GM23338 (cell line): ENCODE results near the gene PIK3CB. TPM values are rescaled to one million over a fixed set of nuclear protein-coding genes. Genes with fewer than 3 reads are reported as not detected.

Experiments
- ATAC-seq: fragments of 200-7000 bp; cut with Tn5 transposase; 3 replicates; pipeline ENCODE4 v1.9.1; 2020
- DNase-seq: peaks from one replicate; pipeline ENCODE4 v3.0.0-alpha.2; 2015; ENCODE audit warnings: low spot score
- H2AFZ ChIP-seq: fragments of 200-600 bp; sonication (generic); 2 replicates; pipeline ENCODE4 v1.8.0; 2016; ENCODE audit warnings: antibody characterized with exemption, mild to moderate bottlenecking, moderate library complexity
- H3F3A ChIP-seq: fragments of 200-600 bp; sonication (generic); replicated peaks from 2 replicates; pipeline ENCODE4 v1.8.0; 2017; ENCODE audit warnings: antibody characterized with exemption, mixed run types, low read depth
- H3K27ac ChIP-seq: fragments of 200-600 bp; sonication (generic); 2 replicates; pipeline ENCODE4 v1.6.1; 2016; ENCODE audit warnings: low read depth
- H3K27me3 ChIP-seq: fragments of 200-600 bp; sonication (generic); 2 replicates; pipeline ENCODE4 v1.8.0; 2016; ENCODE audit warnings: mild to moderate bottlenecking, mixed run types, moderate library complexity; ENCODE audit not compliant: insufficient read depth
- H3K36me3 ChIP-seq: fragments of 200-600 bp; sonication (generic); 2 replicates; pipeline ENCODE4 v1.8.0; 2016; ENCODE audit warnings: mild to moderate bottlenecking; ENCODE audit not compliant: insufficient read depth
- H3K4me1 ChIP-seq: fragments of 200-600 bp; sonication (generic); 2 replicates; pipeline ENCODE4 v1.8.0; 2016; ENCODE audit warnings: mild to moderate bottlenecking, moderate library complexity; ENCODE audit not compliant: insufficient read depth
- H3K4me2 ChIP-seq: fragments of 200-600 bp; sonication (generic); 2 replicates; pipeline ENCODE4 v1.7.1; 2017; ENCODE audit warnings: mixed run types
- H3K4me3 ChIP-seq: fragments of 200-600 bp; sonication (generic); 2 replicates; pipeline ENCODE4 v1.6.1; 2016; ENCODE audit warnings: mixed run types
- H3K79me2 ChIP-seq: fragments of 200-600 bp; sonication (generic); replicated peaks from 2 replicates; pipeline ENCODE4 v1.8.0; 2017; ENCODE audit warnings: mild to moderate bottlenecking; ENCODE audit not compliant: insufficient read depth
- H3K9me2 ChIP-seq: fragments of 200-600 bp; sonication (generic); 2 replicates; pipeline ENCODE4 v1.8.0; 2017; ENCODE audit not compliant: insufficient read depth
- H4K20me1 ChIP-seq: fragments of 200-600 bp; sonication (generic); replicated peaks from 2 replicates; pipeline ENCODE4 v1.8.0; 2017; ENCODE audit warnings: mild to moderate bottlenecking; ENCODE audit not compliant: insufficient read depth
- H3K27ac Mint-ChIP-seq: 2 replicates; pipeline ENCODE4 v1.8.0; 2020; ENCODE audit warnings: inconsistent platforms, mild to moderate bottlenecking, moderate library complexity, mixed read lengths
- H3K27me3 Mint-ChIP-seq: 3 replicates; pipeline ENCODE4 v1.8.0; 2022; ENCODE audit warnings: low read depth, mild to moderate bottlenecking, moderate library complexity, mixed read lengths, inconsistent platforms; ENCODE audit not compliant: insufficient read depth, poor library complexity
- H3K36me3 Mint-ChIP-seq: 3 replicates; pipeline ENCODE4 v1.8.0; 2021; ENCODE audit warnings: low read depth, mild to moderate bottlenecking, inconsistent platforms, moderate library complexity, mixed read lengths
- H3K4me1 Mint-ChIP-seq: 3 replicates; pipeline ENCODE4 v1.8.0; 2020; ENCODE audit warnings: mild to moderate bottlenecking, inconsistent platforms, mixed read lengths
- H3K4me3 Mint-ChIP-seq: 3 replicates; pipeline ENCODE4 v1.8.0; 2021; ENCODE audit warnings: moderate library complexity, mild to moderate bottlenecking, inconsistent platforms, mixed read lengths
- H3K9me3 Mint-ChIP-seq: 3 replicates; pipeline ENCODE4 v1.8.0; 2020; ENCODE audit warnings: moderate library complexity, mild to moderate bottlenecking, inconsistent platforms, mixed read lengths
- CREB1 ChIP-seq: fragments of 250-450 bp; sonication (Bioruptor Pico); IDR thresholded peaks from 2 replicates; pipeline ENCODE4 v1.5.0; 2020; ENCODE audit warnings: low read depth, mild to moderate bottlenecking, moderate library complexity
- EZH2 ChIP-seq: fragments of 200-600 bp; sonication (generic); IDR thresholded peaks from one replicate; pipeline ENCODE4 v1.8.0; 2017; ENCODE audit warnings: antibody characterized with exemption, mild to moderate bottlenecking, low read depth; ENCODE audit not compliant: unreplicated experiment
- EZH2phosphoT487 ChIP-seq: fragments of 200-600 bp; sonication (generic); IDR thresholded peaks from one replicate; pipeline ENCODE4 v1.8.1; 2018; ENCODE audit warnings: antibody characterized with exemption; ENCODE audit not compliant: unreplicated experiment
- NANOG ChIP-seq: IDR thresholded peaks from 2 replicates; pipeline ENCODE4 v1.6.1; 2016; ENCODE audit warnings: antibody characterized with exemption, borderline replicate concordance
- POLR2AphosphoS5 ChIP-seq: IDR thresholded peaks from 2 replicates; pipeline ENCODE4 v1.6.1; 2016; ENCODE audit warnings: antibody characterized with exemption, low read depth
- REST ChIP-seq: IDR thresholded peaks from one replicate; pipeline ENCODE4 v1.6.1; 2018; ENCODE audit warnings: antibody characterized with exemption; ENCODE audit not compliant: unreplicated experiment
- STAT1 ChIP-seq: IDR thresholded peaks from one replicate; pipeline ENCODE4 v1.6.1; 2016; ENCODE audit warnings: antibody characterized with exemption; ENCODE audit not compliant: unreplicated experiment
- ZNF114 ChIP-seq: fragments of 250-450 bp; sonication (Bioruptor Pico); IDR thresholded peaks from 2 replicates; pipeline ENCODE4 v1.5.0; 2020; ENCODE audit warnings: mild to moderate bottlenecking, moderate library complexity
- ZNF331 ChIP-seq: fragments of 250-450 bp; sonication (Bioruptor Pico); IDR thresholded peaks from 2 replicates; pipeline ENCODE4 v1.5.0; 2020; ENCODE audit warnings: low read depth, mild to moderate bottlenecking, moderate library complexity
- ZNF462 ChIP-seq: fragments of 250-450 bp; sonication (Bioruptor Pico); IDR thresholded peaks from 2 replicates; pipeline ENCODE4 v1.5.0; 2020; ENCODE audit warnings: mild to moderate bottlenecking, moderate library complexity
- polyA plus RNA-seq: library from polyadenylated mRNA; unstranded; fragments of >200 nt; fragmentation: Nextera tagmentation; extraction: Ambion mirVana; gene quantifications from 2 replicates; pipeline ENCODE4 v1.2.1, GENCODE V29; 2016
- total RNA-seq: library from RNA; depleted of rRNA; stranded (reverse); fragments of >200 nt; shearing (Covaris generic); gene quantifications from 2 replicates; pipeline ENCODE4 v1.2.3, GENCODE V29; 2014
- TF ChIP-seq, protein P1 (sequence below): IDR thresholded peaks from 2 replicates; pipeline ENCODE4 v1.6.1; 2016; ENCODE audit warnings: antibody characterized with exemption
- TF ChIP-seq, protein P2 (sequence below), 2 experiments: fragments of 200-600 bp in 1 of 2; sonication (generic) in 1 of 2; conservative IDR thresholded peaks; 2 replicates each; pipeline versions ENCODE4 v1.5.1 to v1.6.1; 2016 to 2017; ENCODE audit warnings: antibody characterized with exemption in 2 of 2, low read depth in 2 of 2, mild to moderate bottlenecking in 2 of 2, moderate library complexity in 1 of 2

Gene PIK3CB
- total and polyA plus RNA-seq, 2 experiments from 2014 or later, result 13.3 to 32.4 TPM

DNA sequence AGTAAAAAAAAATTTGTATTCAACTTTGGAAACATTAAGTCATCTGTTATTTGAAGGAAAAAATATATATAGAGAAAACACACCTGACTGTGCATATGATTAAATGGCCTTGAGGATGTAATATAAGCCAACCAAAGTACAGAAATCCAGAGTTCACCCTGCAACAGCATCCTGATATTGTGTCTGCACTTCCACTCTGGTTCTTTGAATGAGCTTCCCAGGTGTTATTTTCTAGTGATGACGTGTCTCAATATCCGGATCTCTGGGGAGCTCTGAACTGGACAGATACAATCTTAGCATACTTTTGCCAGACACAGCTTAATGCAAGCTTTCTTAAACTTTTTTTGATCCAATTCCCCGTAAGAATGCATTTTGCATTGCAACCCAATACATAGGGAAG, 19.5 kb upstream of the PIK3CB start:
- Histone ChIP-seq H3F3A (no peaks in the 10 kb centered on the region), H3K4me3 (no peak overlapping the region), H3K27me3 (no peaks in the 10 kb centered on the region), H4K20me1 (no peaks in the 10 kb centered on the region), H2AFZ (no peak overlapping the region), H3K79me2 (no peaks in the 10 kb centered on the region), H3K27ac (no peak overlapping the region), H3K4me1 (peaks cover 8% of the 10 kb centered on the region; the same call in 1 of the 2 replicates), H3K4me2 (no peak overlapping the region), H3K36me3 (no peaks in the 10 kb centered on the region), H3K9me2 (no peaks in the 10 kb centered on the region)
- no peak overlapping the region for H3K27ac Mint-ChIP-seq
- peaks cover 8% of the 10 kb centered on the region for H3K4me1 Mint-ChIP-seq
- ATAC-seq (no peak), DNase-seq (no peak)
- H3K9me3 Mint-ChIP-seq, result no peaks in the 10 kb centered on the region
- peaks cover 7% of the 10 kb centered on the region for H3K27me3 Mint-ChIP-seq
- TF ChIP-seq, protein P1, sequence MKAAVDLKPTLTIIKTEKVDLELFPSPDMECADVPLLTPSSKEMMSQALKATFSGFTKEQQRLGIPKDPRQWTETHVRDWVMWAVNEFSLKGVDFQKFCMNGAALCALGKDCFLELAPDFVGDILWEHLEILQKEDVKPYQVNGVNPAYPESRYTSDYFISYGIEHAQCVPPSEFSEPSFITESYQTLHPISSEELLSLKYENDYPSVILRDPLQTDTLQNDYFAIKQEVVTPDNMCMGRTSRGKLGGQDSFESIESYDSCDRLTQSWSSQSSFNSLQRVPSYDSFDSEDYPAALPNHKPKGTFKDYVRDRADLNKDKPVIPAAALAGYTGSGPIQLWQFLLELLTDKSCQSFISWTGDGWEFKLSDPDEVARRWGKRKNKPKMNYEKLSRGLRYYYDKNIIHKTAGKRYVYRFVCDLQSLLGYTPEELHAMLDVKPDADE, result no peak
- no peak for TF ChIP-seq ZNF462
- TF ChIP-seq, protein P2, sequence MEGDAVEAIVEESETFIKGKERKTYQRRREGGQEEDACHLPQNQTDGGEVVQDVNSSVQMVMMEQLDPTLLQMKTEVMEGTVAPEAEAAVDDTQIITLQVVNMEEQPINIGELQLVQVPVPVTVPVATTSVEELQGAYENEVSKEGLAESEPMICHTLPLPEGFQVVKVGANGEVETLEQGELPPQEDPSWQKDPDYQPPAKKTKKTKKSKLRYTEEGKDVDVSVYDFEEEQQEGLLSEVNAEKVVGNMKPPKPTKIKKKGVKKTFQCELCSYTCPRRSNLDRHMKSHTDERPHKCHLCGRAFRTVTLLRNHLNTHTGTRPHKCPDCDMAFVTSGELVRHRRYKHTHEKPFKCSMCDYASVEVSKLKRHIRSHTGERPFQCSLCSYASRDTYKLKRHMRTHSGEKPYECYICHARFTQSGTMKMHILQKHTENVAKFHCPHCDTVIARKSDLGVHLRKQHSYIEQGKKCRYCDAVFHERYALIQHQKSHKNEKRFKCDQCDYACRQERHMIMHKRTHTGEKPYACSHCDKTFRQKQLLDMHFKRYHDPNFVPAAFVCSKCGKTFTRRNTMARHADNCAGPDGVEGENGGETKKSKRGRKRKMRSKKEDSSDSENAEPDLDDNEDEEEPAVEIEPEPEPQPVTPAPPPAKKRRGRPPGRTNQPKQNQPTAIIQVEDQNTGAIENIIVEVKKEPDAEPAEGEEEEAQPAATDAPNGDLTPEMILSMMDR (conservative IDR thresholded peaks at IDR 0.05; ENCODE audit: low read depth in 2 of 2), result no peak
- TF ChIP-seq CREB1 (CRISPR knock-in tag), result no peak
- no peak for TF ChIP-seq EZH2phosphoT487
- TF ChIP-seq ZNF331 (CRISPR knock-in tag), result no peak
- TF ChIP-seq EZH2, result no peak
- TF ChIP-seq NANOG, result no peak
- TF ChIP-seq ZNF114 (CRISPR knock-in tag), result no peak
- TF ChIP-seq POLR2AphosphoS5, result no peak
- no peak for TF ChIP-seq REST
- no peak for TF ChIP-seq STAT1
- no peaks in the 10 kb centered on the region for H3K36me3 Mint-ChIP-seq
- no peak overlapping the region for H3K4me3 Mint-ChIP-seq
